T-helper 2 cell (primary cell): ENCODE data around the gene USF3.

ENCODE experiments used
- DNase-seq, 5 experiments: peaks; one replicate each; pipeline versions ENCODE4 v3.0.0 to v3.0.0-alpha.2; 2012 to 2022
- total RNA-seq, 2 donors: gene quantifications; one replicate each; lab custom pipeline; 2026; lab: John Stamatoyannopoulos, UW

USF3 gene, protein sequence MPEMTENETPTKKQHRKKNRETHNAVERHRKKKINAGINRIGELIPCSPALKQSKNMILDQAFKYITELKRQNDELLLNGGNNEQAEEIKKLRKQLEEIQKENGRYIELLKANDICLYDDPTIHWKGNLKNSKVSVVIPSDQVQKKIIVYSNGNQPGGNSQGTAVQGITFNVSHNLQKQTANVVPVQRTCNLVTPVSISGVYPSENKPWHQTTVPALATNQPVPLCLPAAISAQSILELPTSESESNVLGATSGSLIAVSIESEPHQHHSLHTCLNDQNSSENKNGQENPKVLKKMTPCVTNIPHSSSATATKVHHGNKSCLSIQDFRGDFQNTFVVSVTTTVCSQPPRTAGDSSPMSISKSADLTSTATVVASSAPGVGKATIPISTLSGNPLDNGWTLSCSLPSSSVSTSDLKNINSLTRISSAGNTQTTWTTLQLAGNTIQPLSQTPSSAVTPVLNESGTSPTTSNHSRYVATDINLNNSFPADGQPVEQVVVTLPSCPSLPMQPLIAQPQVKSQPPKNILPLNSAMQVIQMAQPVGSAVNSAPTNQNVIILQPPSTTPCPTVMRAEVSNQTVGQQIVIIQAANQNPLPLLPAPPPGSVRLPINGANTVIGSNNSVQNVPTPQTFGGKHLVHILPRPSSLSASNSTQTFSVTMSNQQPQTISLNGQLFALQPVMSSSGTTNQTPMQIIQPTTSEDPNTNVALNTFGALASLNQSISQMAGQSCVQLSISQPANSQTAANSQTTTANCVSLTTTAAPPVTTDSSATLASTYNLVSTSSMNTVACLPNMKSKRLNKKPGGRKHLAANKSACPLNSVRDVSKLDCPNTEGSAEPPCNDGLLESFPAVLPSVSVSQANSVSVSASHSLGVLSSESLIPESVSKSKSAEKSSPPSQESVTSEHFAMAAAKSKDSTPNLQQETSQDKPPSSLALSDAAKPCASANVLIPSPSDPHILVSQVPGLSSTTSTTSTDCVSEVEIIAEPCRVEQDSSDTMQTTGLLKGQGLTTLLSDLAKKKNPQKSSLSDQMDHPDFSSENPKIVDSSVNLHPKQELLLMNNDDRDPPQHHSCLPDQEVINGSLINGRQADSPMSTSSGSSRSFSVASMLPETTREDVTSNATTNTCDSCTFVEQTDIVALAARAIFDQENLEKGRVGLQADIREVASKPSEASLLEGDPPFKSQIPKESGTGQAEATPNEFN (N-terminal part only)
- total RNA-seq = 51.6 to 69.2 reads per million in 2 donors

DNA sequence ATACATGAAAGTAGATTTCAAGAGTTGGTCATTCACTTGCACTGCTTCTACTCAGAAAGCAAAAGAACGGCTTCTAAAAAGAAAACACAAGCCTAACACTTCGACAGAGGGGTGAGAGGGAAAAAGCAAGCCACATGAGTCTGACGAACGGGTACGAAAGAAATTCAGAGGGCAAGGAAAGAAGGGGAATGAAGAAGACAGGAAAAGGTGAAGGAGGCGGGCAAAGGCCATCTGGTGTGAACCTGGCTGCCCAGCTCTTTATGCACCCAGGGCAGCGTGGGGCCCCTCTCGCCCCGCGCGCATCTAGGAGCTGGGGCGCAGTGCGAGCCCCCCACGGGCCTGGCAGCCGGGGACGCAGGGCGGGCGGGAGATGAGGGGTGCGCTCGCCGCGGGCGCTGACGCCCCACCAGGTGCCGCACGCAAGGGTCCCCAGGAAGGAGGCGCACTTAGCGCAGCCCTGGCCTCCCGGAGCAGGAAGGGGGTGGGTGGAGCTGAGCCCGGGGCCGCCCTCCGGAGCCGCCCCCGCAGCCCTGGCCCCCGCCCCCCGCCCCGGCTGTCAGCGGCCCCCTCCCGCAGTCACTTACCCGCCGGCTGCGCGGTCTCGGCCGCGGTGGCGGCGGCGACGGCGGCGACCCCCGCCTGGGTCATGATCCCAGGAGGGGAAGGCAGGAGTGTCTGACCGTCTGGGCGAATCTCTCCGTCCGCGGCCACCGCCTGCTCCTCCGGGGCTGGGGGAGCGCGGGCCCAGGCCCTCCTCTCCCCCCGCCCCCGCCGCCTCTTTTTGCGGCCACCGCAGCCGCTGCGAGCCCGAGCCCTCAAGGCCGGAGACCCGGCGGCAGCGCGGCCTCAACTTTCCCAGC, at the start of gene USF3:
TSS of gene USF3 (minus strand) at position 857 of the 860 bp plus-strand sequence. CDS start 21,764 bp downstream, outside the sequence.
- DNase-seq = peak; percentile 53 to 92 (median 78)

DNA sequence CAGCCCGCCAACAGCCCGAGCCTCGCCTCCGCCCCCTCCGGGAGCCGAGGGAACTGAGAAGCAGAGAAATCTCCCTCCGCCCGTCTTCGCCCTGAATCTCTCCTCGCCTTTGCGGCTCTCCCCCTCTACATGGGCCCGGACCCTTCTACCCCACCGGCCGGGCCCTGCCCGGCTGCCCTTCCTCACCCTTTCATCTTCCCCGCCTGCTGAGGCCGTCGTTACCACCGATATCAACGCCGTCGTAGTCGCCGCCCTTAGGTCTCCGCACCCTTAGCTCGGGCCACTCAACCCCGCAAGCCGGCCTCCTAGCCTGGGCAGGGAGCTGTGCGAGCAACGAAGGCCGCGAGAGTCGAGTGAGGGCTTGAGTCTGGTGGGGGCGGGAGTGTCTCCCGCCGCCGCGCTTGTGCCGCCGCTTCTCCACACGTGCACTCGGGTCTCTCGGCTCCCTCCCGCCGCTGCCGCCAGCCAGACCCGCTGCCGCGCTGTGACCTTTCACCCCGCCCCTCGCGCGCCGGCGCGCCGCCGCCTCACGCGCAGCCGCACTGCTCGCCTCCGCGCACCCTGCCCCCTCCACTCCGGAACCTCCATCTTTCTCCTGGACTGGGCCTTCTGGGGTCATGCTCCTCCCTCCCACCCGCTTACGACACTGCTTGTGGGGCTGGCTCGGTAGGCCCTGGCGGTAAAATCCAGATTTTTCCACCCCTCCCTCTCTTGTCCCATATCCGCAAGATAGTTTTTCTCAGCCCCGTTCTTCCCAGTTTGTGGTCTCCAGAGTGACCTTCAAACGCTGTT, 49.5 kb upstream of the USF3 start, which contains the start of gene NAA50:
TSS of gene NAA50 (minus strand) at position 494 of the 792 bp plus-strand sequence. CDS start at position 194, 300 bp downstream.
- peak; percentile 87 to 97 (median 90) for DNase-seq

DNA sequence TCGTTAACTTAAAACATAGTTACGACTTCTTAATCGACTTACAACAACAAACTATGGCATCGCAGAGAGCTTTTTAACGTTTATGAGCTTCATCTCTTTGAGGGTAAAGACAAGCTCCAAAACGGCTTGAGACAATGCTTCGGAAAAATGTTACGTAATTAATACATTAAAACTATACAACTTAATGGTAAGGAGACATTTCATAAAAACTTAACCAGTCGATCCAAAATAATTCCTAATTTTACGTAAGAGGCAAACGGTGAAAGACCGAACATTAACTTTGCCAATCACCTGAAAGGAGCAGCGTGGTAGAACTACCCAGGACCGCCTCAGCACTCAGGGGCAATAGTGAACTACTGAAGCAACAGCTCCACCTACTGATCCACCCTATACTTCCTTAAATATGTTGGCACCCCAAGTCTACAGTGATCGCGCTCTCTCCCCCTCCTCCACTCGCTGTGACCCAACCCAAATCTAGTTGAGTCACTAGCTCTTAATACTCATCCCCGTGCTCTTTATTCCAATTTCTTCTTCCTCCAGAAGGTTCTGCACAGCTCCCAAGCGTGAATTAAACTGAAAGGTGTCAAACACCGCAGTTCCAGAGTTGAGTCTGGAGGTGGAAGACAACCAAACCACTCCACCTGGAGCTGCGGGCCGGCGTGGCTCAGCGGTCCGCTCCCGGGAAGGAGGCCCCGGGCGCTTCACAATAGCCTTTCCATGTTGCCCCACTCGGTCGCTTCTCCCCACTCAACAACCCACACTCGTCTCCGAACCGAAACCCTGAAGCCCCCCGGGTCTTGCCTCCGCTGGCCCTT, 48.7 kb upstream of the USF3 start:
- DNase-seq = peak; percentile 35 to 94 (median 71)

DNA sequence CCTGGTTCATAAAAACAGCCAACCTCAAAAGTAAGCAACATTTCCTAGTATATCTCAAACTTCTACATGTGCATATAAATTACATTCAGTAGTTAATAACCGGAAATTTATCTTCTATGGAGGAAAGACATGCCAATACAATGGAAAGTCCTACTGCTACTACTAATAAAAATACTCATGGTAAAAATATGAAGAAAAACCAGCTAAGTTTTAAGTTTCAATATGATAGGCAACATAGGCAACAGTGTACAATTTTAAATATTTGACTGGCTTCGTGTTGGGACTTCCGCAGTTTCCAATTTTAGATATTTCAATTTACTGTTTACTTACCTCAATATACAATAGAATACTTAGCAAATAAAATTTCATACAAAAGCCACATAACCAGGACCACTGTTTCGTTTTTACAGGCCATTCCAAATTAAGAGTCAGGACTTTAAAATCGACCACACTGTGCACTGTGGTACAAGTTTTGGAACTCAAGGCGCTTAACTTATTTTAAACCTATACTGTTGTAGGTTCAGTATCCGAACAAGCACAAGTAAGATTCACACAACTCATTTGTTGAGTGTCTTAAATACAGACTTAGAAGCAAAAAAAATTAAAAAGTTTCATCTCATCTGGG, 46.7 kb upstream of the USF3 start:
- peak in 1 of 5 experiments; percentile 46 for DNase-seq

DNA sequence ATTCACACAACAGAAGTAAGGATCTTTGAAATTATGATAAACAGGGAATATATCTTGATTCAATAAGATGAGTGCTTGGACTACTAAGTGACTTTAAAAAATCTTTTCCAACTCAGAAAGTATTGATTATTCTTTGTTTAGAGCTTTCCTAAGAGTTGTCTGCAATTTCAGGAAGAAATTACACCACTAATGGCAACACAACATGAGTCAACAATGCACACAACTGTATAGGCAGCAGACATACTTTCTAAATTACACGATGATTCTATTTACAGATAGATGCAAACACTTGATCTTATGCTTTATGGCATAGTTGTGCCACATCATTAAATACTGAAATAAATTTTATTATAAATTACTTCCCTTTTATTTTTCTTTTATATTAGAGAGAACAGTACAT, 45.2 kb upstream of the USF3 start:
- peak in 1 of 5 experiments; percentile 65 for DNase-seq

DNA sequence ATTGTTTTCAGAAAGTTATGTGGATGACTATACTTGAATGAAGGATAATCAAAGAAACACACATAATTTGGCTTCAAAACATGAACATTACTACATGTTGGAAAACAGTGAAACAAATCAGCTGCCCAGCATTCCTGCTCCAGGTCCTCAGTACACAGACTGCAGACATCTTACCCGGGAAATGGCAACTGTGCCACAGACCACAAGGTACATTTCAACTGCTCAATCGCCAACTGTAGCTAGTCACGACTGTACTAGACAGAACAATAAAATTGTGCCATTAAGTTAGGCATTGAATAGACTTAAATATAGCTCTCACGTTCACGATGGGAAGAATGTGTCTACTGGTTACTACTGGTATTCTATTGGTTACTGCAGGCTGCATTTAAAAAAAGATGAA, 44.6 kb upstream of the USF3 start:
- peak in 1 of 5 experiments; percentile 43 for DNase-seq

DNA sequence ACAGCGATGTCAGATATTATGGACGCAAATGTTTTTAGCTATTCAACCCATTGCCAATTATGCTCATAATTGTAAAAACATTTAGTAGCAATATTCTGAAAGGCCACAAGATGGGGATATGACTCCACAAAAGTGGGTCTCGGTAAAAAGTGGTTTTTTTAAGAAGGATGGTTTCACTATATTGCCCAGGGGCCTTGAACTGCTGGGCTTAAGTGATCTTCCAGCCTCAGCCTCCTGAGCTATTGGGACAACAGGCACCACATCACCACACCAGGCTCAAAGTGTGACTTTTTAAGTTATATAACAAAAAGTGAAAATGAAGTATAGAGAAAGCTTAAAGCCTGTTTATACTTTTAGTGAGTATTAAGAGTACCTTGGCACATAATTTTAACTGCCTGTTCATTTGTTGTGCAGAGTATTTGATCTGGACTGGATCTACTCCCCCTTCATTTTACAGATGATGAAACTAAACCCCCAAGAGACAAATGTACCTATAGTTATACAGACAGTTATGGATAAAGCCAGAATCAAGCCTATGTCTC, 40.2 kb upstream of the USF3 start:
- peak in 2 of 5 experiments; percentile 49 to 73 for DNase-seq

DNA sequence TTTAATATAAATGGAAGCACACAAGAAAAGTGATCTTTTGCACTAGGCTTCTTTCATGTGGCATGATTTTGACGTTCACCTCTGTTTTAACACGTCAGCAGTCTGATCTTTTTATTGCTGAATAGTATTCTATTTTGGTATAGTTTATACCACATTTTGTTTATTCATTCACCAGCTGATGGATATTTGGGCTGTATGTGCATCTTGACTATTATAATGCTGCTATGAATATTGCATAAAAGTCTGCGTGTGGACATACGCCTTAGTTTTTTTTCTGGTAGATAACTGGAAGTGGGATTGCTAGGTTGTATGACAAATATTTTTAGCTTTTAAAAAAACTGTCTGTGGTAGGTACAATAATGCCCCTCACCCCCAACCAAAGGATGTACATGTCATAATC, 35.3 kb upstream of the USF3 start:
- no peak for DNase-seq

DNA sequence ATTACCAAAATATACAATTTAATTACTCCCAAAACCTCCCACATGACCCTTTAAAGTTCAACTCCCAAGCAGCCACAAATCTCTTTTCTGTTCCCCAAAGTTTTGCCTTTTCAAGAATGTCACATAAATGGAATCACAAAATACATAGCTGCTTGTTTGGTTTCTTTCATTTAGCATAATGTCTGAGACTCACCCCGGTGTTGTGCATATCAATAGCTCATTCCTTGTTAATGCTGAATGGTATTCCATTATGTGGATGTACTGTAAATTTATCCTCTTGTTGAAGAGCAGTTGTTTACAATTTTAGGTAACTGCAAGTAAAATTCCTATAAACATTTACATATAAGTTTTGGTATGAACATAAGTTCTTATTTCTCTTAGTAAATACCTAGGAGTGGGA, 34.1 kb upstream of the USF3 start:
- DNase-seq = no peak

DNA sequence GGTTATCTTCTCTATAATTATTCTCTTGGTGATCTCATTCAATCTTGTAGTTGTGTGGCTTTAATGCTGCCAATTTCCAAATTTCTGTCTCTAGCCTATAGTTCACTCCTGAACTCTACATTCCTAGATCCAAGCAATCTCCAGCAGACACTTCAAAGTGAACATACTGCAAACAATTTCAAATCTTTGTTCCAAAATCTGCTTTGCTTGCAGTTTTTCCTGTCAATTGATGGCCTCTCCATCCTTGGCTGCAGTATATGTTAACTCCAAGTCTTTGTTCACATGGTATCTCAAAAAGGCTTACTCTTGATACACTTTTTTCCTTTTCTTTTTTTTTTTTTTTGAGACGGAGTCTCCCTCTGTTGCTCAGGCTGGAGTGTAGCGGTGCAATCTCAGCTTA, 32.2 kb upstream of the USF3 start:
- DNase-seq = no peak

DNA sequence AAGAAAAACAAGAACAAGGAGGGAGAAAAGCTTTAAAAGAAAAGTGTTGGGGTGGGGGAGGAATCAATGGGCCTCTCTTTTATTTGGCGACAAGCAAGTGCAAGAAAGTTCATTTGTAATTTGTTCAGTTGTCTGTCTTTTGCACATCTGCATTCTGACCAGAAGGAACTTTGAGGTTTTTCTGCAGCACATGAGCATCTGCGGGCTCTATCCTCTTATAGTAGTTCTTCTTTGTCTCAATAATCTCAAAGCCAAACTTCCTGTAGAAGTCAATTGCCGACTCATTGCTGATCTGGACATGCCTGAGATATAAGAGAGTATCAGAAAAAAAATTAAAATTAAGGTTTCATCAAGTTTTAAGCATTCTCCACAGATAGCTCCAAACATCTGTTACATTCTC, 25.2 kb upstream of the USF3 start:
- no peak for DNase-seq

DNA sequence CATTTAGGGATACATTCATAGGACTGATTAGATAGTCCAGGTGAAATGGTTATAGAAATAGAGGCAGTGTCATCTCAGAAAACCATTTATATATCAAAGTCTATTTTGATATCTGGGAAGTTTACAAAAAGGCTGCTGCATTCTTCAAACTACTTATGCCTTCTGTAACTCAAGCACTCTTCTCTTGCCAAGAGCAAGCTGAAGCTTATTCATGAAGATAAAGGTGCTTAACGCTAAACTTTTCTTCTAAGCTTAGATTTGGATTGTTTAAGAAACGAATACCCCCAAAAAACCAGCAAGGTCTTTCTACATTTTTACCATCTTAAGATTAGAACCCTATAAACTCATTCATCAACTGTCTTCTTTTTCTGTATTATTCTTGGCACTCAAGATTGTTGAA, 23.3 kb upstream of the USF3 start:
- DNase-seq = no peak

DNA sequence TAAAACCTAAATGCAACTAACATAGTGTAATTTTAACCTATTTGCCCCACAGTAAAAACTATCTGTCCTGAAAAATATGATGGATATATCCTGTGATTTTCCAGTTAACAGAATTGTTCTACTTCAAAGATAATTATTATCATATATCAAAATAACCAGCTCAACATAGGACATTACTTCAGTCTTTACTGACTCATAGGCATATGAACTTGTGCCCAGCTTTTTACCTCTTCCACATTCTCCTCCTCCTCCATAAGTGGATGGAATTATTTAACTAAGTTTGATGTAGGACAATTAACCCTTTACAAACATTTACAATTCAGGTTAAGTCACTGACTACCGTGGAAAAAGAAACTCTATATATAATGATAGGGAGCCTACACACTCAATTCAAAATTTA, 22.9 kb upstream of the USF3 start:
- no peak for DNase-seq

DNA sequence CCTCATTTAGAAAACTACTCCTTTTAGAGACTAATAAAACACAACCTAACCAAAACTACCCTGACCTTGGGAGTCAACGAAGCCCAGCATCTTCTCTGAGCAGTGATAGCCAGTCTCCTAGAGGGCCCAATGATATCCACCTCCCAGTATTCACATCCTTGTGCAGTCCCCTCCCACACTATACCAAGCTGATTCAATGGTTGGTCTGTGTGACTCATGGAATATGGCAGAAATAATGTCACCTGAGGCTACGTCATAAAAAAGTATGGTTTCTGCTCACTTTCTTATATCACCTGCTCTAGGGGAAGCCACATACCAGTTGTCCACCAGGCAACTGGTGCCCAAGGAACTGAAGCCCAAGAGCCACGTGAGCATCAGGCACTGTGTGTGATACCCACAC, 21.4 kb upstream of the USF3 start:
- no peak for DNase-seq

DNA sequence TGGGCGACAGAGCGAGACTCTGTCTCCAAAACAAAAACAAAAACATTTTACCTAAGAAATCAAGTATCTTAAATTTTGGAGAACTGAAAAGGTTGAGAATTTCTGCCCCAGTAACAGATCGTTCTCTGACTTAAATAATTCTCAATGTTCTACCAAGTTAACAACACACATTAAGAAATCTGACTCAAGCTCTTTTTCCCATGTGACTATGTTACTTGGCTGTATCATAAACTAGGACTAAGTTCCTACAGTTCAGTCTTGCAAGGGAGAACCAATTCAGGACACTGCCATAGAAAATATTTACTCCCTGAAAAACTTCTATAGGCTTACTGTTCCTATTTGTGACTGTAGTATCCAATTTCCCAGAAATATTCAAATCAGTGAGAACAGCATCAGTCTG, 20.9 kb upstream of the USF3 start:
- no peak for DNase-seq

DNA sequence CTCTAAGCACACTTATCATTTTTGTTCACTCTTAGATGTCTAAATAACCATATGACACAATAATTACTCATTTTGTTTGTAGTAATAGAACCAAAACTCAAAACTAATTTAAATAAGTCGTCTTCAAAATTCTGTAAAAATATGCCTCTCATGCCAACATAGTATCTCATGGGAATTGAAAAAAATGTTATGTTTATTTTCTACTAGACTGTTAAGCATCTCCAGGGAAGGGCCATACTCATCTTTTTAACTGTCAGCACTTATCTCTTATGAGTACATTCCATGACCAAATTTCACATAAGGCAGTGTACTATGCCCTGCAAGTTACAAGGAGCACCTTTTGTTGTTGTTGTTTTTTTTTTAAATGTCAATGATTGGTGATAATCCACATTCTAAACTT, 18.3 kb upstream of the USF3 start:
- DNase-seq = no peak

DNA sequence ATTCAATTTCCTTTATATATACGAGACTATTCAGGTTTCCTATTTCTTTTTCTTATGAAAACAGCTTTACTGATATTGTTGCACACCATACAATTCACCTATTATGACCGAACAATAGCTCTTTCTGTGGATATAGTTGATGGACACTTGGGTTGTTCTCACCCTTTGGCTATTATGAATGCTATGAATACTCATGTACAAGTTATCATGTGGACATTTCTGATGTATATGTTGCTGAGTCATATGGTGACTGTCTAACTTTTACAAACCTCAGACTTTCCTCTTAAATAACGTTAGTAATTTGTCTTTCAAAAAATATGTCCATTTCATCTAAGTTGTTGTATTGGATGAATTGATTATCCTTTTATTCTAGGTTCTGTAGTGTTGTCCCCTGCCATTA, 15.7 kb upstream of the USF3 start:
- DNase-seq = peak in 1 of 5 experiments; percentile 59

DNA sequence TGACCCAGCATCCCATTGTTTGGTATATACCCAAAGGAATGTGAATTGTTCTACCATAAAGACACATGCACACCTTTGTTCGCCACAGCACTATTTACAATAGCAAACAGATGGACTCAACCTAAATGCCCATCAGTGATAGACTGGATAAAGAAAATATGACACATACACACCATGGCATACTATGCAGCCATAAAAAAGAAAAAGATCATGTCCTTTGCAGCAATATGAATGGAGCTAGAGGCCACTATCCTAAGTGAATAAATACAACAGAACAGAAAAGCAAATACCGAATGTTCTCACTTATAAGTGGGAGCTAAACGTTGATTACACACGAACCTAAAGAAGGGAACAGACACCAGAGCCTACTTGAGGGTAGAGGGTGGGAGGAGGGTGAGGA, 11.4 kb upstream of the USF3 start:
- no peak for DNase-seq

DNA sequence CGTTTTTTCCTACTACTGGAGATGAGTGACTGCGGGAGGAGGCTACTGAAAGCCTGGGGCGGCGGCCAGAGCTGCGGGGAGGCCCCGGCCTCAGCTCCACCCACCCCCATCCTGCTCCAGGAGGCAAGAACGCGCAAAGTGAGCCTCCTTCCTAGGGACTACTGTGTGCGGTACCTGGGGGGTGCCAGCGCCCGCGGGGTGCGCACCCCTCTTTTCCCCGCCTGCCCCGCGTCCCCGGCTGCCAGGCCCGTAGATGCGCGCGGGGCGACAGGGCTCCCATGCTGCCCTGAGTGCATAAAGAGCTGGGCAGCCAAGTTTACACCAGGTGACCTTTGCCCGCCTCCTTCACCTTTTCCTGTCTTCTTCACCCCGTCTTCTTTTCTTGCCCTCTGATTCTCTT, 2.5 kb upstream of the USF3 start:
- DNase-seq = peak in 2 of 5 experiments; percentile 3 to 21
